GM12875 (cell line): Measurements from ENCODE around the gene PRMT2.

Source experiments
- H3K4me3 ChIP-seq: one replicate; pipeline ENCODE4 v1.5.1; 2011; ENCODE audit warnings: low read depth, low read length, control low read depth
- TF ChIP-seq, protein P1 (sequence below): IDR thresholded peaks from 2 replicates; pipeline ENCODE4 v1.5.1; 2011; ENCODE audit warnings: low read depth, mild to moderate bottlenecking, control low read depth, inconsistent platforms, low read length, moderate library complexity, borderline replicate concordance; ENCODE audit not compliant: insufficient read depth

PRMT2 gene

DNA sequence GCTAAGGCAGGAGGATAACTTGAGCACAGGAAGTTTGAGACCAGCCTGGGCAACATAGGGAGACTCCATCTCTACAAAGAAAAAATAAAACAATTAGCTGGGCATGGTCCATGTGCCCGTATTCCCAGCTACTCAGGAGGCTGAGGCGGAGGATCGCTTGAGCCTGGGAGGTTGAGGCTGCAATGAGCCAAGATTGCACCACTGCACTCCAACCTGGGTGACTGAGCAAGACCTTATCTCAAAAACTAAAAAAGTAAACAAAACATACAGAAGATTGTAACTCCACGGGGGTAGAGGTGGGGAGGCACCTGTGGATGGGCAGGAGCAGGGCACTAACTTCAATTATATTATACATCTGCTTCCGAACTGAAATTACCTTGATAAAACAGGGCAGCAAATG, 35.2 kb upstream of the PRMT2 start:
- no peak overlapping the region for H3K4me3 ChIP-seq
- TF ChIP-seq, protein P1, sequence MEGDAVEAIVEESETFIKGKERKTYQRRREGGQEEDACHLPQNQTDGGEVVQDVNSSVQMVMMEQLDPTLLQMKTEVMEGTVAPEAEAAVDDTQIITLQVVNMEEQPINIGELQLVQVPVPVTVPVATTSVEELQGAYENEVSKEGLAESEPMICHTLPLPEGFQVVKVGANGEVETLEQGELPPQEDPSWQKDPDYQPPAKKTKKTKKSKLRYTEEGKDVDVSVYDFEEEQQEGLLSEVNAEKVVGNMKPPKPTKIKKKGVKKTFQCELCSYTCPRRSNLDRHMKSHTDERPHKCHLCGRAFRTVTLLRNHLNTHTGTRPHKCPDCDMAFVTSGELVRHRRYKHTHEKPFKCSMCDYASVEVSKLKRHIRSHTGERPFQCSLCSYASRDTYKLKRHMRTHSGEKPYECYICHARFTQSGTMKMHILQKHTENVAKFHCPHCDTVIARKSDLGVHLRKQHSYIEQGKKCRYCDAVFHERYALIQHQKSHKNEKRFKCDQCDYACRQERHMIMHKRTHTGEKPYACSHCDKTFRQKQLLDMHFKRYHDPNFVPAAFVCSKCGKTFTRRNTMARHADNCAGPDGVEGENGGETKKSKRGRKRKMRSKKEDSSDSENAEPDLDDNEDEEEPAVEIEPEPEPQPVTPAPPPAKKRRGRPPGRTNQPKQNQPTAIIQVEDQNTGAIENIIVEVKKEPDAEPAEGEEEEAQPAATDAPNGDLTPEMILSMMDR, result no peak

DNA sequence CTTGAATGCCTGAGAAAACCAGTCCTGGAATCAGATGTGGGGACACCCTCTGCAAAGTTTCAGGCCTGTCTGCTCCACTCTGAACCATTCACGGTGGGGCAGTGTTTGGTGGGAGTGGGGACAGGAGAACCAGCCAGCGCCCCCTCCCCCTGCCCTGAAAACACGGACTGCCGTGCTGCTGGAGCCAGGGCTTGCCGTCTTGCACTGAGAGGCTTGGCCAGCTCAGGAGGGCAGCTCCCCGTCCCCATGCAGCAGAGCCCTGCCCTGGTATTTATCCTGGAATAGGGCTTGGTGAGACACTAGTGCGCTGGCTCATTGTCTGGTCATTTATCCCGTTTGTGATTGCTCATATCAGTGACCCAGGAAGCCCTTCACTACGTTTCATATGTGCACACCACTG, 34.5 kb upstream of the PRMT2 start:
- TF ChIP-seq, protein P1, result no peak

DNA sequence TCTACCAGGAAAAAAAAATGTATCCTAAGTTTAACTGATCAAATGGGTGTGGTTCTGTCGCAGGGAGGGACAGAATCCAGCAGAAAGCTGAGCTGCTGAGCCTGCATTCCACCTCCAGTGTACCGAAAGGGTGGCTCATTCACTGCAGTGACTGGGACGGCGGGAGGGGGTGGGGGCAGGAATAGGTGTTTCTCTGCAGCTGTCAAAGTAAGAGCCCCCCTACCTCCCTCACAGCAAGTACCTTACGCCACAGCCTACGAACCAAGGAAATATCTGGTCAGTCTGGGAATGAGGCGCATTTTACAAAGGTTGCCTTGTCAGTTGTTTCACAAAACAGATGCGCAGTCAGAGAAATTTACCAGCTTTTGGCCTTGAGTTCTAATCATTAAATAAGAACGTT, 32.2 kb upstream of the PRMT2 start:
- TF ChIP-seq, protein P1, result no peak
- no peak overlapping the region for H3K4me3 ChIP-seq

More for the DNA sequence above, 34.5 kb upstream of the PRMT2 start:
- no peak overlapping the region for H3K4me3 ChIP-seq

DNA sequence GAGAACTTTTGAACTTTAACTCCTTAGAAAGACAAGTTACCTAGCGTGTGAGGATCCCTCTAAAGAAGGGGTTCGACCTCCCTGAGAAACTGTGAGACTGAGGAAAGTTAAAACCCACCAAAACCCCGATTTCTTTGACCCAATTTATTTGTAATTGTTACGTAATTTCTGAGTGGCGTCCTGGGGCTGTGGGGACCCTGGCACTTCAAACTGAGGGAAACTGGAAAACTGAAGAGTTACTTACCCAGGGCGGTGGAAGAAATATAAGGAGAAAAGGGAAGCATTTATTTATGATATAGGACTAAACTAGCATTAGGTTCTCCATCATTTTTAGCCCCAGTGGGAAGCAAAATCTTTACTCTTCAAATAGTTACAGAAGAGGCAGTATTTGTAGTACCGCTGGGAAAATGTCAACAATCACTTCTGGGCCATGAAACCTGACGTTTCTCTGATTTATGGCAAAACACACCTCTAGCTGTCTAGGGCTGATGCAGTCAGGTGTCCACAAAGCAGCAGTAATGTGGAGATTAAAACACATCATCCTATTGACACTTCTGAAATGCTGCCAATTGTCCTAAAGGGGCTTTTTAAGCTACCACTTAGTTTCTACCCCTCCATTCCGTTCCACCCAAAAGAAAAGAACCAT, 31.0 kb upstream of the PRMT2 start:
- TF ChIP-seq, protein P1, result no peak
- no peak overlapping the region for H3K4me3 ChIP-seq

DNA sequence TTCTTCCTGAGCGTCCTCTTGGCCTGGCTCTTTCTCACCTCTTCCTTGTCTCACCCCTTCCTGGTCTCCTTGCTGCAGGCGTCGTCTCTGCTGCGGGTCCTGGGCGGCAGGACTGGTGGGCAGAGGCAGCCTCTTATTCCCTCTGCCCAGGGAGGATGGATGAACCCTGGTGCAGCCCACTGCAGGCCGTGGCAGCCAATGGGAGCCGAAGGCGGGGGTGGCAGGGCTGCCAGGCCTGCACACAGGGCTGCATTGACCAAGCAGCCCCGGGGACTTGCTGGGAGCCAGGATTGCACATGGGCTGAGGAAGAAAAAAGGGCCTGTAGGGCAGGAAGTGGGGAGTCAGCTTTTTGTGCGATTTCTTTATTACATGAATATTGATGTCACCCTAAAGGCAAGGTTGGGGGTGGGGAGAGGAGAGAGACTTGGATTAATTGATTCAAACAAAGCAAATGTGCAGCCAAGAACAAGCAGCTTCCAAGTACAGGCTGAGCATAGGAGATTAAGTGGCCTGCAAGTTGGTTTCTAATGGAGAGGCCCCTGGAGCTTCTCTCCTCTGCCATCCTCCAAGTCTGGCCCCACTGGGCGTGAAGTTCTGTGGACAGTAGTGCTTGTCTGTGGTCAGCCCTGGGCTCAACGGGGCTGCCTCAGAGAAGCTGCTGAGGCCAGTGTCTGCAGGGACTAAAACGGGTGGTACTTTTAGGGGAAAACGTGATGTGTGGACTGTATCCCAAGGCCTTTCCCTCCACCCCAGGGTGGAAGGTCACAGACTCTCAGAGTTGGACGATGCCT, 30.3 kb upstream of the PRMT2 start, which contains the start of gene S100B:
TSS of gene S100B (minus strand) at position 108 of the 792 bp plus-strand sequence. CDS start 2,667 bp downstream, outside the sequence.
- TF ChIP-seq, protein P1, result no peak
- H3K4me3 ChIP-seq, result no peak within 1 kb of the TSS

DNA sequence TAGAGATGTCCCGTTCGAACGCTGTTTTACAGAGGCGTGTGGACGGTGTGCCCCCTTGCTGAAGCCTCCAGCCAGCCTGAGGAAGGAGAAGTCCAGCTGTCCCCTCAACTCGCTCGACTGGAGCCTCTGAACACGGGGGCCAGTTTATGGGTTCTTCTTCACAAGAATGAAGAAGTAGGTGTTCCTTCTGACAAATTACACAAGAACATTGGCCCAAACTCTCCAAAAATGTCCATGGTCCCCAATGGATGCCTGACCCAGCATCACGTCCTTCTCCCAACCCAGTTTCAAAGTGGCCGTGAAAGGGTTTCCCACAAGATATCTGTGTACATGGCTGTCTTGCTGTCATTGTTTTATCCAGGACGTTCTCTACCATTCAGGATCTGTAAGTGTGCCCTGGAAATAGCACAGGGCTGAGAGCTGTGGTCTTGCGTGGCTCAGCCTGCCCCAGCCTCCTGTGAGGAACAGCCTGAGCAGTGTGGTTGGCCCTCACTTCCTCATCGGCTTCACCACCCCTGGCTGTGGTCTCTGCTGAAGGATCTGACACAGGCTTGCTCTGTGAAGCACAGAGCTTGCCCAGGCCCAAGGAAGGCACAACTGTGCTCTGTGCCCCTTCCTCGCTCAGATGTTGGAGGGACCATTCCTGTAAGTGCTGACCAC, 29.6 kb upstream of the PRMT2 start:
- TF ChIP-seq, protein P1, result no peak
- no peak overlapping the region for H3K4me3 ChIP-seq
